Fibroblast of mammary gland (primary cell): ENCODE data around the gene TBL1Y.

Experiments used
- DNase-seq: peaks from one replicate; pipeline ENCODE4 v3.0.0-alpha.2; 2010; ENCODE audit warnings: low read depth
- H3K4me3 ChIP-seq: 2 replicates; pipeline ENCODE4 v1.5.1; 2011; ENCODE audit warnings: low read depth, mild to moderate bottlenecking, low read length, moderate library complexity; ENCODE audit not compliant: control insufficient read depth
- TF ChIP-seq, protein P1 (sequence below): conservative IDR thresholded peaks from 2 replicates; pipeline ENCODE4 v1.5.1; 2011; ENCODE audit warnings: low read depth, low read length, inconsistent platforms; ENCODE audit not compliant: control insufficient read depth, insufficient read depth

TBL1Y gene

DNA sequence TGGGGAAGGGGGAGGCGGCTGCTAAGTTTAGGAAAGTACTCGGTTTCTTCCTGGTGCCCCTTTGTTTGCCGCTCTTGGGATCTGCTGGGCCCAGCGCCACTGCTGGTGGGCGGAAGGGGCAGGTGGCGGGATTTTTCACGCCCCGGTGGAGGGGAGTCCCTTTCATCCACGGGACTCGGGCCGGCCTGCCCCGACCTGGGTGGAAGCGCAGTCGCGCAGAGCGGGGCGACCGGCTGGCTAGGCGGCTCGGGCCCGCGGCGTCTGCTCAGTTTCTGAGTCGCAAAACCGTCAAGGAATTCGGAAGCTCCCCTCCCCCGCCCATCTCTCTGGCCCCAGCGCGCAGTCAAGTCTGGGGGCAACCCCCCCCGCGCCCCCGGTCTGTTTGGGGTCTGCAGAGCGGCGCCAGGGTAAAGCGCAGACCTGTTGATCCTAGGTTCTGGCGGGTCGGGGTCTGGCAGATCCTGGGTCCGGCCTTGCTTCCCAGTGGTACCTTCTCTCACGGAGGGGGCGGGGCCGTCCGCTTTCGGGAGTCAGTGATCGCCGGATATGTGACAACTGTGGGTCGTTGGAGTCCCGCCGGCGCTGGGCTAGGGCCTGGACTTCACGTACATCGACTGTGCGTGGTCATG lies 870 bp downstream of the TBL1Y start, which contains the start of gene AMELY:
Gene AMELY (minus strand): TSS at position 500 of the 629 bp plus-strand sequence. CDS start 39,144 bp downstream, outside the sequence.
- no peak for DNase-seq
- TF ChIP-seq, protein P1, sequence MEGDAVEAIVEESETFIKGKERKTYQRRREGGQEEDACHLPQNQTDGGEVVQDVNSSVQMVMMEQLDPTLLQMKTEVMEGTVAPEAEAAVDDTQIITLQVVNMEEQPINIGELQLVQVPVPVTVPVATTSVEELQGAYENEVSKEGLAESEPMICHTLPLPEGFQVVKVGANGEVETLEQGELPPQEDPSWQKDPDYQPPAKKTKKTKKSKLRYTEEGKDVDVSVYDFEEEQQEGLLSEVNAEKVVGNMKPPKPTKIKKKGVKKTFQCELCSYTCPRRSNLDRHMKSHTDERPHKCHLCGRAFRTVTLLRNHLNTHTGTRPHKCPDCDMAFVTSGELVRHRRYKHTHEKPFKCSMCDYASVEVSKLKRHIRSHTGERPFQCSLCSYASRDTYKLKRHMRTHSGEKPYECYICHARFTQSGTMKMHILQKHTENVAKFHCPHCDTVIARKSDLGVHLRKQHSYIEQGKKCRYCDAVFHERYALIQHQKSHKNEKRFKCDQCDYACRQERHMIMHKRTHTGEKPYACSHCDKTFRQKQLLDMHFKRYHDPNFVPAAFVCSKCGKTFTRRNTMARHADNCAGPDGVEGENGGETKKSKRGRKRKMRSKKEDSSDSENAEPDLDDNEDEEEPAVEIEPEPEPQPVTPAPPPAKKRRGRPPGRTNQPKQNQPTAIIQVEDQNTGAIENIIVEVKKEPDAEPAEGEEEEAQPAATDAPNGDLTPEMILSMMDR = no peak
- no peak within 1 kb of the TSS for H3K4me3 ChIP-seq

DNA sequence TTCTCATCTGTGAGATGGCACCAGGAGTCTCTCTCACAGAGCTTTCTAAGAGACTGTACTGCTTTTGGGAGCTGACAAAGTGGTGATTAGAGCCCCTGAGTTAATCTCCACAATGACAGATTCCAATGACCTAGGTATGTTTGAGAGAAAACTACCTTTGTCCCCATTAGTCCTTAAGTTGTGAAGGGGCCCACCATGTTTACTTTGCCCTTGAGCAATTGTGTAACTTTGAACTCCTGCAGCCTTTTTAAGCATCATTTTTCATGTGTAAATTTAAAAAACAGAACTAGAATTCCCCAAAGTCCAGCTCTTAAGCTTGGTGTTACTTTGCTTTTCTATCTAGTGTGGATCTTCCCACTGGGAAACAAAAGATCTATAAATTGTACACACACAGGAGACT lies 2.9 kb downstream of the TBL1Y start:
- TF ChIP-seq, protein P1 = no peak
- DNase-seq = no peak
- H3K4me3 ChIP-seq = no peak overlapping the region

DNA sequence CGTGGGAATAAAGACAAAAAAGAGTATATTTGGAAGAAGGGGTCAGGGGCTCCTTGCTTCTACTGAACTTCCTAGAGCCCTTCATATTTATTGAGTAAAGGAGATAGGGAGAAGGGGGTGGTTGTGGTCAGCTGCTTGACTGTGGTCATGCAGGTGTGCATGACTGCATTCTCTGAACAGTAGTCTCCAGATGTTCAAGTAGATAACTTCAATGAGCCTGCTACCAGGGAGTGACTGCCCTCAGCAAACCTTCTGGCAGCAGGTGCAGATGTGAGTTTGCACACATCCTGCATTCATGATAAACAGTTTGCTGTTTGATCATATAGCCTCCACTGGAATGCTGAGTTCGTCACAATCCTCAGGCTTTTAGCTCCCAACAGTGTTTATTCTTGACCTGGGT lies 10.6 kb downstream of the TBL1Y start:
- H3K4me3 ChIP-seq = no peak overlapping the region
- TF ChIP-seq, protein P1 = no peak
- no peak for DNase-seq

DNA sequence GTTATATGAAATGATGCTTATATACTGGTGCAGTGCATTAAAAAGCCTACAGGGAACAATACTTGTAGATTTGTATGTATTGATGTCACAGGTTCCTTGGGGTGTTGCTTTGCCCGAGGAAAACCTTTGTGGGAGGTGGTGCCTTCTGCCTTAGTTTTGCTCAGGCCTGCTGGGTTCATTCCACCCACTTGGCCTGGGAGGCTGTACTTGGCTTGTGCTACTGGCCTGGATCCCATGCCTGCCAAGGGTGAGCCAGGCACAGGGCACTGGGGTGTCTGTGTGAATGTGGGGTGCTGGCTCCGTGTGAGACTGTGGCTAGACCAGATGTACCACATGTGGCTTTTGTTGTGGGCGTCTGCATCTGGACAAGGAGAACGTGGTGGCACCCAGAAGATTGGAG lies 17.8 kb downstream of the TBL1Y start:
- no peak for DNase-seq
- no peak overlapping the region for H3K4me3 ChIP-seq
- TF ChIP-seq, protein P1 = no peak

DNA sequence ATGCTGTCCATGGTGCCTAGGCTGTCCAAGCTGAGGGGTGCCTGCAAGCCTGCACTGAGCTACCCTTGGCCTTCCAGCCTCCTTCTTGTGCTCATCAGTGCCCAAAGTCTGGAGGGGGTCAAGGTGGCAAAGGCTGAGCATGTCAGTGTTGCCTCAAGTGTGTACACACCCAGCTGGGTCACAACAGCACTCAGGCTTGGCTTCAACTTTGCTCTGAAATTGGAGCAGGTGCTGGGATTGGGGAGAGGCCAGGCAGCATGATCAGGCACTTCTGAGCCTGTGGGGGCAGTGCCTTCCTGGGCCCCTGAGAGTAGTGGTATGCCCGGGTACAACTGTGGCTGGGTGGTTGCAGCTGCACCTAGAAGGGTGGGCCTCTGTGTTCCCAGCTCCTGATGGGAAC lies 18.7 kb downstream of the TBL1Y start:
- no peak for DNase-seq
- TF ChIP-seq, protein P1 = no peak
- H3K4me3 ChIP-seq = no peak overlapping the region

DNA sequence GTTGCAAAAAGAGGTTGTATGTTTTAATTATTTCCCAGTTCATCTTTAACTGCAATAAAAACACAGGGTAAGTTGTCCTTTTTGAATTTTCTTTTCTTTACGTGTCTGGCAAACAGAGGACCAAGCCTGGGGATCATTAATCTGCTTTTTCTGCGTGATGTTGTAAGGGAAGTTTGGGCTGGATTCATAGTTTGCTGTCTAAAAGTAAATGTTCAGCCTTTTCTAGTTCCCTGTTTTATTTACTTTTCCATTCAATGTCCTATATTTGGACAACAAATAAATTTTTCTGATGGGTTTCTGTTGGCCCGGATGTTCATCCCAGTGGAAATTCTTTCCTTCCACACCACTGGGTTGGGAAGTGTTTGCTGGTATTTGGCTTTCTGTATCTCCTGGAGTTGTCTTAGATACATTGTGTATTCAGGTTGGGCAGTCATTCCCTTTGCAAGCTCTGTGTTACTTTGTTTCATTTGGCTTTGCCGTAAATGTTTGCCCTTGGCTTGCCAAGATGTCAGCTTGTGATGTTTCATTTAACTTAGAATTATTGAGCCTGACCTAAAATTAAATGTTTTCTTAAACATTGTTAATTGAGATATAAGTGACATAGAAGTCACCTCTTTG lies 21.4 kb downstream of the TBL1Y start:
- H3K4me3 ChIP-seq = no peak overlapping the region
- DNase-seq = no peak
- TF ChIP-seq, protein P1 = no peak
